NCI-H82 treated with DMSO at 0.1 percent for 48 hours (cell line): ENCODE measurements around the gene SNX27.

ENCODE experiments used
- DNase-seq: peaks from one replicate; lab custom pipeline; 2025; ENCODE audit not compliant: unreplicated experiment; lab: John Stamatoyannopoulos, UW

The SNX27 gene

DNA sequence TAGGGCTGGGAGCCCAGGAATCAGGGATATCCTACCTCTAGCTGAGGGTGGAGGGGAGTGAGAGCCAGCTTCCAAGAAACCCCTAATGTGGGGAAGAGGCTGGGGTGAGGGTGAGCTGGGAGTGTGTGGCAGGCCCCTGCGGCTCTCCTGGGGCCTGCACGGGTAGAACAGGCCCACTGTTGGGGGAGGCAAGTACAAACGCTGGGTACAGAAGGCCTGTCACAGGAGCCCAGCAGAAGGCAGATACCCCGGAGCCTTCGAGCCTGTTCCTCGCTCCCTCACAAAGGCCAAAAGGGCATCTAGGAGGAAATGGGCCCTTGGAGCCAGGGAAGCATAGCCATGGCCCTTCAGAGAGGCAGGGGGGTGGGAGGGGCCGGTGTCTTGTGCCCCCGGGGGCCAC lies 91.1 kb downstream of the SNX27 start:
- no peak for DNase-seq

DNA sequence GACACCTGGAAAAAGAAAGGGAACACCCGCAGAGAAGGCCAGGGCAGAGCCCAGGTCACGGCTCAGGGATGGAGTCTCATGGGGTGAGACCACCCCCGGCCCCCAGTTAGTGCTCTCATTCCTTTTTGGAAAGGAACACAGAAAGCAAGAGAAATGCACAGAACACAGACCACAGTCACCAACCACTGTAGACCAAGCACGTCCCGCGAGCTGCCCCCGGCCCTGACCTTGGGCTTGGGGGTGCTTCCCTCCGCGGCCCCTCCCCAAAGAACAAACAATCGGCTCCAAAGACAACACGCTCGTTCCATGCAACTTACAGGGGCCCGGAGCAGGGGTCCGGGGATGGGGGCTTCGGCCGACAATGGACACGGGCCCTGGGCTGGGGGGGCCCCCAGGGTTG lies 92.0 kb downstream of the SNX27 start:
- no peak for DNase-seq

DNA sequence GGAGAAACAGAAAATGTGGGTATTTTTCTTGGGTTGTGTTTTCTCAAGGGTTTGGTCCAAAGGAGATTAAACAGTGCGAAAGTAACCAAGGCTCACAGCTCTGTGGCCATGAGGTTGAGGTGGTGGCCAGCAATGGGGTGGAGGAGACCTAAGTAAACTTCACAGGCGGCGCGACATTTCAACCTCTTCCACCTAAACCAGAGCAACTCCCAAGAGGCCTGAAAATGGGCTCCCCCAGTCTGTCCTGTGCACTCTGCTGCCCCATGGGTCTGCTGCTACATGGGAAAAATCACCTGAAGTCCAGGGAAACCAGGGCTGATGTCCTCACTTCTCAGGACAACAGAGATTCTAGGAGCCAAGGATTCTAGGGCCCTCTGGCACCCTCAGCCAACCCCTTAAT lies 92.4 kb downstream of the SNX27 start:
- DNase-seq = no peak

DNA sequence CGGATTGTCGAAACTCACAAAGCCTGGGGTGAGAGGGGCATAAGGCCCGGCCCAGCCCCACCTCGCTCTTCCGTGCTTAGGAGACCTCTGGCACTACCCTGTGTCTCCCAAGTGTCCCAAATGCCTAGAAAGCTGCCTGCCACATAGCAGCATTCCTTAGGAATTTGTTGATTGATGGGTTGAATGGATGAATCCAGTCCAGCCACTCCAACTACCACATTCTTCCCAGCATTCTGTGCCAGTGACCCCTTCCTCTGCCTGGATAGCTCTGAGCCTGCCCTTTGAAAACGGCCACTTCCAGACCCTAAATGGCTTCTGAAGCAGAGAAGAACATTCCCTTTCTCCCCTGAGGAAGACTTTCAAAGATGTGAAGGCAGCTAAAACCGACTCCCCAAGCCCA lies 93.3 kb downstream of the SNX27 start:
- no peak for DNase-seq

DNA sequence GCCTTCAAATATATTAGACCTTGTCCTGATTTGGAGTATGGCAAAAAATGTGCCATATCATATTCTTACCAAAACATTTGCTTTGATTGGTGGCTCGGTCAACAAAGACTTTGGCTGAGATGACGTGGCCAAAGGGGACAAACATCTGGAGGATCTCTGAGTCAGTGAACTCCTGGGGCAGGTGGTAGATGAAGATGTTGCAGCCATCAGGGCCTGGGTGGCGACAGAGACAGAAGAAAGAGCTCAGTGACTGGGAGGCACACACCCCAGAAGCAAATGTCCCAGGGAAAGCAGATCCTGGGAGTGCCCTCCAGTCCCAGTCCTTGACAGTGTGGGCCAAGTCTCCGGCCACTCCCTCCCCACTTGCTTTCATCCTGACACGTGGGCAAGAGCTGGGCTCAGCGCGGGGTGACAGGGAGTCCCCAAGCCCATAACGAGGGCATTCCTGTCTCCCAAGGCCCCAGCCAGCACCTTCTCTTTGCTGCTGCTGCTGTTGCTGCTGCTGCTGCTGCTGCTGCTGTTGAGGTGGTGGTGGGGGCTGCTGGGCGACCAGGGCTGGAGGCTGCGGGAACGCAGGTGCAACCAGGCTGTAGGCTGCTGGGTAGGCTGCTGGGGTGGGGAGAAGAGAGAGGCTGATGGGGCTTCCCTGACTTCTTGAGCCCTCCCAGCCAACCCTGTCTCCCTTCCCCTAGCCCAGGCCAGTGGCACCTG lies 94.1 kb downstream of the SNX27 start:
- DNase-seq = no peak

DNA sequence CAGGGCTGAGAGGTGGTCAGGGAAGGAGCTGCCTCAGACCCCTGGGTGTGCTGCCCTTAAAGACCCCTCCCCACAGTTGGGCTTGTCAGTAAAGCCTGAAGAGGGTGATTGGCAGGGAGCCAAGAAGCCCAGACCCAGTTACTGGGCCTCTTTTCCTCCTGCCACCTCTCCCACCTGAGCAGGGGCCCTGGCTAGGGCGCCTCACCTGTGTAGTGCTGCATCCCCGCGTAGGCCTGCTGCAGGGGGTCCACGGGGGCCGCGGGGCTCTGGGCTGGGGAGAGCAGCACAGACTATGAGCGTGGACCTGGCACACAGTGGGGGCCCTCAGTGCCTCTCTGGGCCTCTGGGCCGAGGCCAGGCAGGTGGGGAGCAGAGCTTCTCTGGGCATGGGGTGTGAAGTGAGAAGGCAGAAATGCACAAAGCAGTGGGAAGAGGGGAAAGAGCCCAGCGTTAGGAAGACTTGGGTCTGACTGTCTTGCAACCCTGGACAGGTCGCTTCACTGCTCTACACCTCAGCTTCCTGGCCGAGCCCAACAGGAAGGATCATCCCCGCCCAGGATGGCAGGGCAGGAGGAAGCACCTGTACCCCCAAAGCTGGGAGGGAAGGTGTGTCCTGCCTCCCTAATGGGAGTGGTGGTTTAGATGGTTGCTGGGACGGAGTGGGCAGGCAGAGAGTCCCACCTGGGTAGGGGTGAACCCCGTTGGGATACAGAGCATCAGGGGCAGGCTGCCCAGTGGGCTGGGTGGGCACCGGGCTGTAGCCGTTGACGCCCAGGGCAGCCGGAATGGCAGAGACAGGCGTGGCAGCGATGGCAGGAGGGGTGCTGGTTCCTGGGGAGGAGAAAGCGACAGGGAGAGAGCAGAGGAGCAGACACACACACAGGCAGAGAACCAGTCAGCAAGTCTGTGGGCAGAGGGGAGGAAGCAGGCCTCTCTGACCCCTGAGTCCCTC lies 94.9 kb downstream of the SNX27 start:
- no peak for DNase-seq

DNA sequence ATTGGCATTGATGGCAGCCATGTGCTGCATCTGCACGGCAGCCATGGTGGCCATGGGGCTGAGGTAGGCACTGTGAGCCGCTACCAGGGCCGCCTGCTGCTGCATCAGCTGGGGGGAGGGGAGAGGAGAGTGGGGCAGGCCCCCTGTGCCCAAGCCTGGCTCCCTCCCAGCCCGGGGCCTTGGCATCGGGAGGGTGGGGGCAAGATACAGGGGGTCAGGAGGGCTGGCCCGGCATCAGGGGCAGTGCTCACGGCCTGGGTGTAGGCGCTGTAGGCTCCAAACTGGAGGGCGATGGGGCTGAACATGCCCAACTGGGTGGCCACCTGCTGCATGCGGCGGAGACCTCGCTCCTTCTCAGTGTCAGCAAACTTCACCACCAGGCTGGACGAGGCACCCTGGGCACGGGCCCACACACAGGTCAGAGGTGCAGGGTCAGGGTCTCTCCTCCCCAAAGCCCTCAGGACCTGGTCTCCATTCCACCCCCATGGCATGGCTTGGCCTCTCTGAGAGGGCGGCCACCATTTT lies 95.8 kb downstream of the SNX27 start:
- DNase-seq = no peak

DNA sequence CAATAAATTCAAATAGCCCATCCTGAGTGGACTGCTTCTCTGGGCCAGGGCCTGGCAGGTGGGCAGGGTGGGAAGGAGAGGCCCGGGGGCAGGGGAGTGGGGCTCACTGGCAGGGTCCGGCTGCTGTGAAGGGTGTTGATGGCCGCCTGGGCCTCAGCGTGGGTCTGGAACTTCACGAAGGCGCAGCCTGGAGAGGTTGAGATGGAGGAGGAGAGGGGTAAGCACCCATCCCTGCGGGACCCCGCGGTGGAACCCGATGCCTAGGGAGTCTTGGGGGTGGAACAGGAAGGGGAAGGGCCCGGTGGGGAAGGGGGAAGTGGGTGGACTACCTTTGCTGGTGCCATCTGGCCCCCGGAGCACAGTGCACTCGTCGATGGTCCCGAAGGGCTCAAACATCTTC lies 97.0 kb downstream of the SNX27 start:
- DNase-seq = no peak

DNA sequence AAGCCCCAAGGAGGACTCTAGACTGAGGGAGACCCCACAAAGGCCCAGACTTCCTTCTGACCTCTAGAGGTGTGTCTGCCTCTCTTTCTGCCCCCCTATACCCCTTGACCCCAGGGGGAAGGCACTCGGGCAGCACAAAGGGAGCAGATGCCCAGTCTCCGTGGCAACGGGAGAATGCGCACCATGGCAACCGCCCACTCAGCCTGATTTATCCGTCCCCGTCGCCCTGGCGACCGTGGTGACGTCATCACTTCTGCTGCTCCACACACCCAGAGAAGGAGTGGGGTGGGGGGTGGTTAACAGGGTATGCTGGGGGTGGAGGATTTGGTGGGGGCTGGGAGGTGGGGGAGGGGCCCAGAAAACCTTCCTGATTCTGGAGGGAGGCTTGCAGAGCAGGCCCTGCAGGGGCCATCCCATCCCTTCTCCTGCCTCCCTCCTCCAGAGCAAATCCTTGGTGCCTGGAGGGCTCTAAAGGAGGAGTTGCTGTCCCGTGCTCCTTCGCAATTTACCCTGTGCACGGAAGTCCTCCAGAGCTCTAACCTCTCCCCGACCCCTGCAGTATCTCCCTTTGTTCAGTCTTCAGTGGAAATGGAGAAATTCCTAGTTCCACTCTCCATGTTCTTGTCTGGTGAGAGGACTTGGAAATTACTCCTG lies 98.5 kb downstream of the SNX27 start:
- no peak for DNase-seq

DNA sequence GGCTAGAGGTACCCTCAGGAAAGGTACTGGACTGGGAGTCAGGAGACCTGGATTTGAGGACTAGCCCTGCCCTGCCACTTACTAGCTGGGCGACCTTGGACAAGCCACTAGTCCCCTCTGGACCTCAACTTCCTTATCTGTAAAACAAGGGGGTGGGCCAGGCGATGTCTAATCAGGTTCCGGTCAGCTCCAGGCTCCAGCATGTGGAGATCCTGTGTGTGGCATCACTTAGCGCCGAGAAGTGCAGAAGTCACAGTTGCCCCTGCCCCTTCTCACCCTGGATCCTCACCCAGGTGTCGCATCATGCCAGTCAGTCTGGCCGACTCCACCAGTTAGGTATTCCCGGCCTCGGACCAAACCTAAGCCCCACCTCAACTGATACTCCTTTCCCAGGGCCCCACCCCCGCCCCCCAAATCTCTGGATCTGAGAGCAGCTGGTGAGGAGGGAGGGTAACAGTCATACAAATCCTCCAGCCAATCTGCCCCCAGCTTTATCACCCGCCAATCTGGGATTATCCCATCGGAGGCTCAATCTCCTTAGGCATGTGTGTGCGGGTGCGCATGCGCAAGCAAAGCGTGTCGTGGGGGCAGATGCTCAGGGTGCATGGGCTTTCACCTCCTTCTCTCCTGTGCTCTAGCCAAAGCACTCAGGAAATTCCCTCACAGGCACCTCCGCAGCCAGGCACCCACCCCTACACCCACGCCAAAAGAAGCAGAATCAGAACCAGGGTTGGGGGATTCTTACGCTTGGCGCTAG lies 99.4 kb downstream of the SNX27 start:
- DNase-seq = peak; percentile 99

DNA sequence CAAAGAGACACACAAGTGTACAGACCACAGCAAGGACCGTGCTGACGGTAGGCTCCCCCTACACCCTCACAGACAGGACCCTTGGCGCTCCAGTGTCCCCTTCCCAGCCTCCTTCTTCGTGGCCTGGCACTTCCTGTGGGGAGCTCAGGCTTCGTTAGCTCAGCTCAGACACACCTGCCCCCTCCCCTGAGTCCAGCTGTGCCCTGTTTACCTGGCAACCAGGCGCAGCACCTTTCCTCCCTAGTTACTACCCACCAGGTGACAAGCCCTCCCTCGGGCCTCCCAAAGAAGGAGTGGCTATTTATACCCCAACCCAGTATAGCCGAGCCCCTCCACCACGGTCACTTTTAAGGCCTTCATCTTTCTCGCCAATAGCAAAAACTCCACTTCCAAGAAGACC lies 100.1 kb downstream of the SNX27 start:
- DNase-seq = no peak

DNA sequence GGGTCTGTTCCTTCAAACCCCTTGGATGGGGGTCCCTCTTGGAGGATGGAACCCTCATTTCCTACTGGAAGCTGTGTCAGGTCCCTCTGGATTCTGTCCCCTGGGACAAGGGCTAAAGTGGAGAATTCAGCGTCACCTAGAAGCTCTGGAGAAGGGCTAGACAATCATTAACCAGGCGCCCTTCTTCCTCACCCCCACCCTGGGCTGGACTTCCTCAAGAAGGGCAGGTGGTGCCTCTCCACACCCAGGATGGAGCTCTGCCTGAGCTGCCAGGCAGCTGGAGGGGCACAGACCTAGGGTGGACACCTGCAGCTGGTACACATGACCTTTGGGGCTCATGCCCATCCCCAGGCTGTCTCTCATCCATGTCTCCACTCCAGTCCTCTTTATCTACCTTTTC lies 101.2 kb downstream of the SNX27 start:
- no peak for DNase-seq

DNA sequence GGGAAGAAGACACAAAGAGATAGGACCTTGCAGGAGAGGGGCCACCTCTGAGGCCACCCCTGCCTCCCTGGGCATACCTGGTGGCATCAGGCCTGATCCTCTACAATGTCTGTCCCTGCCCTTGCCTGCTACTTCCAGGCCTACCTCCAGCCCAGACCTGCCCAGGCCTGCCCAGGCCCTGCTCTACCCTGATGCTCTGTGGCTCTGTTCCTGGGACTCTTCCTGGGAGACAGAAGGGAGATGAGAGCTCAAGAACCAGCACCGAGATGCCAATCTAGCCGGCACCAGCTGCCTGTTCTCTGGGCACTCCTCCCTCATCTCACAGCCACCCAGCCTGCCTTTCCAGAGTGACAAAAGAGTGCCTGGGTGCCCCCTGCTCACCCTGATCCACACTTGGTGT lies 102.0 kb downstream of the SNX27 start:
- DNase-seq = no peak

DNA sequence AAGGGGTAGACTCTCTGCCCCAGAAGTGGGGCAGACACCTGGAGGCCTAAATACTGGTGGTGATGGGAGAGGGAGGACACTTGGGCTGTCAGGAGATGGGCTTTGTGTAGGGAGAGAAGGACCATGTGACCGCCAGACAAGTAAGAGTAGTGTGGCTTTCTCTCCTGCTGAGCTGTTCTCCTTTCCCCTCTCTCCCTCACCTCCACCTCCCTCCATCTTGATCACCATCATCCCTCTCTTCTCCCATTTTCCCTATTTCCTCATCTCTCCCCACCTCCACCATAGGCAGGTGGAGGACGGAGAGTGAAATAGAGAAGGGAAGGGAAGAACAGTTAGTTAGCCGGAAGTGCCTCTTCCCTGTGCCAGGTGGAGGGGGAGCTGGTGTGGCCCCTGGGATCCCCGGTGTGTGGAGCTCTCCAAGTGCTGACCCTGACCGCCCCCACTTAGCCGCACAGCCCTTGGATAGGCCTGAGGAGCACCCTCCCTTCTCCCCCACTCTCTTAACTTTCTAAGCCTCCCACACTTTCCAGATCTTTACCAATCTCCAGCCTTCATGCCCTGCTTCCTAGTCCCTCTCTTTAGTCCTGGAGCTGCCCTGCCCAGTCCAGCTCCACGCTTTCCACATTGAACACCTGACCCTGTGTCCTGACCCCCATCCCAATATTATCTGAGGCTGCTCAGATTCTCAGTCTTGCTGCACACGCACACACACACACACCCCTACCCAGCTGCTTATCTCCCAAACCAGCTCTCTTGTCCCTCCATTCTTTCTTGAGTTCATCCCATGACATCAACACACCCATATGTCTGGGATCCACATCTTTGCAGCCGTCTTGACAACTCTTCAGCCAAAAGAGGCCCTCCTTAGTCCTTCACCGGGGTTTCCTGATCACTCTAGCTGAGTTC lies 103.2 kb downstream of the SNX27 start:
- DNase-seq = no peak

DNA sequence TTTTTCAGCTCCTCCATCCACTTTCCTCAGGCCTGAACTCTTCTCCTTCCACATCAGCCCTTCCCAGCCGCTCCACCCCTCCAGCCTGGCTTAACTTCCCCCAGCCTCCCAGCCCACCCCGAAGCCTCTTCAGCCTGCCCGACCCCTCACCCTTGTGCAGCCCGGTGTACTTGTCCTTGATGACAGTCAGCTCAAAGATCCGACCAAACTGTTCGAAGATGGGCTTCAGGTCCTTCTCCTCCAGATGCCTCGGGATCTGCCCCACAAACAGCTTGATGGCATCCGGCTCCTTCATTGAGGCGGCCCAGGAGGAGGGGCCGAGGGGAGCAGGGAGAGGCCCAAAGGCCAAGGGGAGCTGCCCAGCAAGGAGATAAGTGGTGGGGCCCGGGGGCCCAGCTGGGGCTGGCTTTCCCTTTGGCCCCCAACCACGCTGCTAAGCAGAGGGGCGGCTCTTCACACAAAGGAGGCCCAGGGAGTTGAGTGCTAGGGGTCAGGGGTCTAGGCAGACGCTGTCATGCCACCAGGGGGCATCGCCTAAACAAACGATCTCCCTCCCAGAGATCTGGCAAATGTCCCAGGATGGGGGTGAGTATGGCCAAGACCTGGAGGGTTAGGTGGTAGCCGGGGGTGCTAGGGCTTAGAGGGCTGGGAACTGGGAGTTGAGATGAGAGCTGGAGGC lies 104.0 kb downstream of the SNX27 start:
- DNase-seq = peak; percentile 78

DNA sequence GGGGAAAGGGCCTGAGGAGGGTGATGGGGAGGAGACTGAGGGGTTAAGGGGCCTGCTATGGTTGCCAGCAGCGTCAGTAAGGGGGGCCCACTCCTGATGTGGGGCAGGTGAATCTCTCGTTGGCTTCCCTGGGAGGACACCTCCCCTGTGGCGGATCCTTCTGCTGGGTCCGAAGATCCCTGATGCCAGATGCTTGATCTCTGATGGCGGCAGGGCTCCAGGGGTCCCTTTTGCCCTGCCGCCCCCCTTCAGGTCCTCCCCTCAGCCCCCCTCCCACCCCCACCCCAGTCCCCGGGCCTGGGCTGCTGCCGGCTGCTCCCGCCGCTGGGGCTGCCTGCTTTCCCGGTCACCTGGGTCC lies 104.5 kb downstream of the SNX27 start:
- no peak for DNase-seq

DNA sequence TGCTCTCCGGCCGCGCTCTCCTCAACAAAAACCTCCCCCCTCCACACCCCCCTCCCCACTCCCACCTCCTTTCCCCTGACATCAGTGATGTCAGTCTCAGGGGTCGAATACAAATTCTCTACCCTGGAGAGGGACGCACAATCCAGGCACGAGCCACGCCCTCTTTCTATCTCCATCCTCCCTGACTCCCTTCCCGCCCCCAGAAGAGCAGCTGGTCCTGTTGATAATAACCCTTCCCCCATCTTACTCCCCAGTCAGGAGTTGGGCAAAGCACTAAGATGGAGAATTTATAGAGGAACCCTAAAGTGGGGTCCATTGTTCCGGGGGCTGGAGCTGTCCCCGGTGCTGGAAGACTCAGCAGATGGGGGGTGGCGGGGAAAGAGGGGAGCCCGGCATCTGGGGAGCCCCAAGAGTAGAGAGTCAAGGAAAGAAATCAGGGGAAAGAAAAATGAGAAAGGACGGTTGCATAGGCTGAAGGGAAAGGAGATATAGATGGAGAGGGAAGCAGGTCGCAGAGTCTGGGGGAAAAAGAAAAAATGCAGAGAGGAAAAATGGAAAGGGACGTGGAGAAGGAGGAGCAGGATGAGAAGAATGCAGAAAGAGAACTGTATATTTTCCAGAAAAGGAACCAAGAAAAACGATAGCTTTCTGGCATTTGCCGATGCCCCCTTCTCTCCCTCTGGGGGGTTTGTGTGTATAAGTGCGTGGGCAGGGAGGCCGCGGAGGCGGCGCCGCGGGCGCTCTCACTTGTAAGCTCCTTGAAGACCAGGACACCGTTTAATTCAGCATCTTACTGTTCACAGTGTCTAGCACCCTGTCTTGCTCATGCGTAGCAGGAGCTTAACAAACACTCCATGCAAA lies 105.2 kb downstream of the SNX27 start, which contains the start of gene CELF3:
TSS of gene CELF3 (minus strand) at position 33 of the 861 bp plus-strand sequence. CDS start 783 bp downstream, outside the sequence.
- DNase-seq = peak; percentile 99

DNA sequence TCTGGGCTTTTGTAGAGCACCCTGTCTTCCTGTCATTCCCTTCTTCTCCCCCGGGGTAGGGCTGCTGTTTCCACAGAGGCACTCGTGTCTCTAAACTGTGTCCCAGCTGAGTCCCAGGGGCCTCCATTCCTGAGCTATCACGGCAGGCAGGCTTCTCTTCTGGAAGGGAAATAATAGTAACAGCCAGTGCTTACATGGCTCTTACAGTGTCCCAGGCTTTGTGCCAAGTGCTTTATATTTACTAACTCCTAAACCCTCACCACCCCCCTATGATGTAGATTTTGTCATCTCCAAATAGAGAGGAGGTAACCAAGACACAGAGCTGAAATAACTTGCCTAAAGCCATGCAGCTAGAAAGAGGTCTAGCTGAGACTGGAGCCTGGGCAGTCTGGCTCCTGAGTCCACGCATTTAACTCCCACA lies 106.2 kb downstream of the SNX27 start:
- no peak for DNase-seq
